Astrocyte (in vitro differentiated cells and primary cell): ENCODE data around the gene CFAP99.

Experiments
- CTCF ChIP-seq: IDR thresholded peaks from 2 replicates; pipeline ENCODE4 v1.5.1; 2011; ENCODE audit warnings: low read depth, mild to moderate bottlenecking, inconsistent platforms, low read length, moderate library complexity; ENCODE audit not compliant: insufficient read depth
- EZH2 ChIP-seq: IDR thresholded peaks from 2 replicates; pipeline ENCODE4 v1.6.1; 2012; ENCODE audit warnings: mild to moderate bottlenecking, low read length, inconsistent platforms; ENCODE audit not compliant: insufficient read depth

GRCh38 chr4:2507259-2507658 lies 88.5 kb downstream of the CFAP99 start:
- TF ChIP-seq CTCF (no peak), EZH2 (no peak)
